Skeletal muscle tissue (tissue), 4 donors: Measurements from ENCODE around the gene EIPR1. TPM values are rescaled to one million over a fixed set of nuclear protein-coding genes. Genes with fewer than 3 reads are reported as not detected.
A peak's percentile ranks its signal among the peaks of the same experiment; 100 is the strongest.
"Not testable (repeated sequence)": the region's sequence is repeated elsewhere in the genome, so short reads cannot be mapped to it uniquely, and the experiment has no call there.

ENCODE experiments used
- H3K27ac ChIP-seq: one replicate; pipeline ENCODE4 v1.7.0; 2013; ENCODE audit warnings: mild to moderate bottlenecking, low read depth, low read length, inconsistent platforms
- H3K27me3 ChIP-seq, 3 donors: one replicate each; pipeline ENCODE4 v1.7.0; 2013; ENCODE audit warnings: low read length in 3 of 3; ENCODE audit not compliant: control insufficient read depth in 3 of 3, insufficient read depth in 3 of 3
- H3K36me3 ChIP-seq, 3 donors: one replicate each; pipeline ENCODE4 v1.7.0; 2013; ENCODE audit warnings: low read length in 3 of 3; ENCODE audit not compliant: control insufficient read depth in 3 of 3, insufficient read depth in 3 of 3
- H3K4me1 ChIP-seq, 3 donors: one replicate each; pipeline ENCODE4 v1.7.0; 2013; ENCODE audit warnings: low read length in 3 of 3, mild to moderate bottlenecking in 3 of 3; ENCODE audit not compliant: control insufficient read depth in 3 of 3, insufficient read depth in 3 of 3
- H3K4me3 ChIP-seq, 3 donors: one replicate each; pipeline ENCODE4 v1.7.0; 2013; ENCODE audit warnings: low read length in 3 of 3
- H3K9ac ChIP-seq, 3 donors: one replicate each; pipeline ENCODE4 v1.7.0; 2013; ENCODE audit warnings: low read length in 3 of 3, mild to moderate bottlenecking in 3 of 3, moderate library complexity in 2 of 3, low read depth in 1 of 3
- H3K9me3 ChIP-seq, 3 donors: one replicate each; pipeline ENCODE4 v1.7.0; 2013; ENCODE audit warnings: low read length in 3 of 3; ENCODE audit not compliant: control insufficient read depth in 3 of 3
- total RNA-seq: library from RNA; depleted of rRNA; stranded (reverse); fragments of >200 nt; gene quantifications from one replicate; pipeline ENCODE4 v1.2.3, GENCODE V29; 2014
- donor health status: Osteomylitis.

The EIPR1 gene
- total RNA-seq, 1 donor from 2014 or later: 12.0 TPM

GRCh38 chr2:3202926-3203325 lies 174.7 kb downstream of the EIPR1 start:
- H3K4me3 ChIP-seq: no peak overlapping the region
- H3K27ac ChIP-seq: no peak overlapping the region
- H3K4me1 ChIP-seq: peaks cover 4 to 11% (median 5%) of the 10 kb centered on the region in 3 donors
- H3K9me3 ChIP-seq: no peaks in the 10 kb centered on the region
- no peaks in the 10 kb centered on the region for H3K27me3 ChIP-seq
- no peak overlapping the region for H3K9ac ChIP-seq
- H3K36me3 ChIP-seq: peaks cover 0 to 4% (median 2%) of the 10 kb centered on the region in 3 donors

GRCh38 chr2:3201281-3201680 lies 176.3 kb downstream of the EIPR1 start:
- Histone ChIP-seq H3K9me3 (no peaks in the 10 kb centered on the region), H3K9ac (no peak overlapping the region), H3K27ac (no peak overlapping the region), H3K36me3 (peaks cover under 1 to 4% (median 4%) of the 10 kb centered on the region in 3 donors), H3K27me3 (no peaks in the 10 kb centered on the region), H3K4me3 (no peak overlapping the region), H3K4me1 (peaks cover 4 to 11% (median 5%) of the 10 kb centered on the region in 3 donors)

- no peaks in the 10 kb centered on the region for H3K9me3 ChIP-seq
- H3K4me3 ChIP-seq: peak overlapping the region in 1 of 3 donors; percentile 29
- no peaks in the 10 kb centered on the region for H3K27me3 ChIP-seq
- peaks cover 4 to 11% (median 5%) of the 10 kb centered on the region in 3 donors for H3K4me1 ChIP-seq
- peak overlapping the region in 1 of 3 donors; percentile 40 for H3K9ac ChIP-seq
- no peak overlapping the region for H3K27ac ChIP-seq
- H3K36me3 ChIP-seq: peaks cover 2 to 9% (median 8%) of the 10 kb centered on the region in 3 donors
These were observed 177.1 kb downstream of the EIPR1 start for GRCh38 chr2:3200420-3200939.

GRCh38 chr2:3199627-3200345 lies 177.8 kb downstream of the EIPR1 start:
- H3K4me3 ChIP-seq: no peak overlapping the region
- peaks cover 2 to 8% (median 8%) of the 10 kb centered on the region in 3 donors for H3K36me3 ChIP-seq
- peak overlapping the region in 1 of 3 donors; percentile 33 for H3K9ac ChIP-seq
- H3K4me1 ChIP-seq: peaks cover 4 to 11% (median 5%) of the 10 kb centered on the region in 3 donors
- no peaks in the 10 kb centered on the region for H3K9me3 ChIP-seq
- H3K27me3 ChIP-seq: no peaks in the 10 kb centered on the region
- no peak overlapping the region for H3K27ac ChIP-seq

GRCh38 chr2:3198671-3199192 lies 178.9 kb downstream of the EIPR1 start:
- not testable (repeated sequence) for H3K9me3 ChIP-seq, H3K27ac ChIP-seq
- H3K4me1 ChIP-seq: peaks cover 4 to 11% (median 5%) of the 10 kb centered on the region in 3 donors

GRCh38 chr2:3198119-3198518 lies 179.5 kb downstream of the EIPR1 start:
- Histone ChIP-seq H3K9ac (no peak overlapping the region), H3K27ac (no peak overlapping the region), H3K27me3 (no peaks in the 10 kb centered on the region), H3K36me3 (peaks cover 2 to 11% (median 8%) of the 10 kb centered on the region in 3 donors), H3K4me1 (peaks cover 5 to 14% (median 8%) of the 10 kb centered on the region in 3 donors), H3K9me3 (no peaks in the 10 kb centered on the region), H3K4me3 (no peak overlapping the region)

More at GRCh38 chr2:3198671-3199192, 178.9 kb downstream of the EIPR1 start:
- not testable (repeated sequence) for H3K9ac ChIP-seq, H3K4me3 ChIP-seq, H3K27me3 ChIP-seq
- H3K36me3 ChIP-seq: peaks cover 2 to 11% (median 8%) of the 10 kb centered on the region in 3 donors

- H3K9me3 ChIP-seq: no peaks in the 10 kb centered on the region
These were observed 180.3 kb downstream of the EIPR1 start for GRCh38 chr2:3197308-3197707.

GRCh38 chr2:3196716-3197115 lies 180.9 kb downstream of the EIPR1 start:
- Histone ChIP-seq H3K27me3 (no peaks in the 10 kb centered on the region), H3K4me3 (no peak overlapping the region), H3K9me3 (no peaks in the 10 kb centered on the region), H3K27ac (no peak overlapping the region), H3K9ac (no peak overlapping the region), H3K36me3 (peaks cover 2 to 16% (median 13%) of the 10 kb centered on the region in 3 donors), H3K4me1 (peaks cover 5 to 16% (median 13%) of the 10 kb centered on the region in 3 donors)

More at GRCh38 chr2:3197308-3197707, 180.3 kb downstream of the EIPR1 start:
- Histone ChIP-seq H3K36me3 (peaks cover 2 to 11% (median 10%) of the 10 kb centered on the region in 3 donors), H3K4me1 (peaks cover 5 to 16% (median 13%) of the 10 kb centered on the region in 3 donors), H3K27ac (no peak overlapping the region), H3K9ac (no peak overlapping the region), H3K27me3 (no peaks in the 10 kb centered on the region), H3K4me3 (no peak overlapping the region)

GRCh38 chr2:3195641-3196476 lies 181.8 kb downstream of the EIPR1 start:
- no peaks in the 10 kb centered on the region for H3K27me3 ChIP-seq
- H3K27ac ChIP-seq: no peak overlapping the region
- no peak overlapping the region for H3K9ac ChIP-seq
- no peaks in the 10 kb centered on the region for H3K9me3 ChIP-seq
- peaks cover 5 to 15% (median 13%) of the 10 kb centered on the region in 3 donors for H3K4me1 ChIP-seq
- H3K36me3 ChIP-seq: peaks cover 2 to 16% (median 15%) of the 10 kb centered on the region in 3 donors
- no peak overlapping the region for H3K4me3 ChIP-seq
